AG09309 (cell line): ENCODE data around the gene RP9.

ENCODE experiments used
- DNase-seq: peaks from one replicate; pipeline ENCODE4 v3.0.0-alpha.2; 2010; ENCODE audit warnings: low read depth
- H3K4me3 ChIP-seq: 2 replicates; pipeline ENCODE4 v1.5.1; 2011; ENCODE audit warnings: mild to moderate bottlenecking, low read depth, low read length, moderate library complexity; ENCODE audit not compliant: control insufficient read depth
- CTCF ChIP-seq: IDR thresholded peaks from 2 replicates; pipeline ENCODE4 v1.5.1; 2011; ENCODE audit warnings: mild to moderate bottlenecking, low read depth, low read length, inconsistent platforms; ENCODE audit not compliant: insufficient read depth, control insufficient read depth; ENCODE audit errors: missing control alignments

RP9 gene

DNA sequence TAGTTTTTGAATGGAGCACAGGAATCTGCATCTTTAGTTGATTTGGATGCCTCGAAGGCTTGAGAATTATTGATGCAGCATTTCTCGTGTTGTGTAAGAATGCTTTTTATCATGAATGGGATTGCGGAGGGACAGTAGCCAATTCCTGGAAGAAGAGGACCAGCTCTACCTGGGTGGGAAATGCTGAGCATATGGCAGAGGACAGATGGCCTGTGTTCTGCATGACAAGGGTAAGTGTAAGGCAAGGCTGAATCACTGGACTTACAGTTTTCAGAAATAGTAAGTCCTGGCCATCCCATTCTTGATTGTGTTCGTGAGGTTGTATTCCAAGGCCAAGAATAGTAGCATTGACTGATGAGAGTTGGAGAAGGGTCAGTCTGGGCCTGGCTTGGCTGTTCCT is 15.9 kb downstream of the RP9 start:
- no peak for DNase-seq
- no peak for TF ChIP-seq CTCF
- no peak overlapping the region for H3K4me3 ChIP-seq

DNA sequence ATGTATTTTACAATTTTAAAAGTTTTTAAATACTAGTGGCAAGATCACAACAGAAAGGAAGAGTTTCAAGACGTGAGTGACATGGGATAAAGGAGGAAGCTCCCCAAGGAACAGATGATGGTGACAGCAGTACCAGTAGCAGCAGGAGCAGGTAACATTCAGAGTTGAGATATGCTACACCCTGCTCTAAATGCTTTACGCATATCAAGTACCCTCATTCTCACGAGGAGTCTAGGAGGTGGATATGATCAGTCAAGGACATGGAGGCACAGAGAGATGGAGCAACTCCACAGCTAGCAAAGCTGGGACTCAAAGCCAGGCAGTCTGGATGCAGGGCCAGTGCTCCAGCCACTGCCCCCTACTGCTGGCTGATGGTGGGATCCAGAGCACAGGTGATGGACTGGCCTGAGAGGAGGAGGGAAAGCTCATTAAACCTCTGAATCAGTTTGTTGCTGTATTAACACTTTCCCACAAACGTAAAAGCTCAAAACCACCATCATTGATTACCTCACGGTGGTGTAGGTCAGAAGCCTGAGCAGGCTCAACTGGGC is 17.5 kb downstream of the RP9 start:
- TF ChIP-seq CTCF: no peak
- no peak overlapping the region for H3K4me3 ChIP-seq
- DNase-seq: no peak

- DNase-seq: peak; percentile 34
- TF ChIP-seq CTCF: no peak
These were observed 18.1 kb downstream of the RP9 start for GRCh38 chr7:33091111-33091531.

DNA sequence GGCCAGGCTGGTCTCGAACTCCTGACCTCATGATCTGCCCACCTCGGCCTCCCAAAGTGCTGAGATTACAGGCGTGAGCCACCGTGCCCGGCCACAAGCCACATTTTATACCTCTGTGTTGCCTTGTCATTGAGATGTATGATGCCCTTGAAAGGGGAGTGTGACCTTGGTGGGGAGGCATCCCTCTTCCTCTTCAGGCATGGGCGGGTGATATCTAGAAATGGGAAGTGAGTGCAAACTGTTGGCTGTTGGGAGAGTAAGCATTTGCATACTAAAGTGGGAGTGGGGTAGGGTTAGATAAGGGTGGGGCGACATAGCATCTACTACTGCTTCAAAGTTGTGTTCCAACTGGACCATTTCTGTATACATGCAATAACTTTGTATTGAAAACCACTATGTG is 20.1 kb downstream of the RP9 start:
- no peak for DNase-seq
- H3K4me3 ChIP-seq: no peak overlapping the region
- TF ChIP-seq CTCF: no peak

More at GRCh38 chr7:33091111-33091531, 18.1 kb downstream of the RP9 start:
- no peak overlapping the region for H3K4me3 ChIP-seq

- no peak overlapping the region for H3K4me3 ChIP-seq
- TF ChIP-seq CTCF: no peak
- no peak for DNase-seq
These were observed 21.3 kb downstream of the RP9 start for GRCh38 chr7:33087858-33088257.

DNA sequence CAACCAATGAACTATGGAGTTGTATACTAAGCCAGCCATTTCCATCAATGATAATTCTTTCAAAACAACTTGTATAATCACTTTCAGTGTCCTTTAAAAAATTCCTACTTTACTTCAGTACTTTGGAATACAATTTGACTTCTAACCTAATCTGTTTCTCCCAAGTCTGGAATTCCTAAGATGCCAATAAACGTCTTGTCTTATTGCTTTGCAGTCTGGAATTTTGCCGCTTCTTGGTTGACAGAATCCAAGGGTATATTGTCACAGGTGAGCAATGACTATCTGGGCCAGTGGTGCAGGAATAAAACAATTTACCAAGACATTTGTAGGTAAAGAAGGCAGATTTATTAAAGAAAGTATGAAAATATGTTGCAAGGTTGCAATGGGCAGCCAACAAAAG is 21.8 kb downstream of the RP9 start:
- H3K4me3 ChIP-seq: no peak overlapping the region
- no peak for TF ChIP-seq CTCF
- no peak for DNase-seq
